ENCODE measurements around the gene SH3TC1. TPM values are rescaled to one million over a fixed set of nuclear protein-coding genes. Genes with fewer than 3 reads are reported as not detected.

The SH3TC1 gene
- total and polyA plus RNA-seq, 2 of the 13 experiments (the other 11 are each of a cell fraction or from before 2014, with no cell fraction given) = 14.9 to 21.8 TPM

DNA sequence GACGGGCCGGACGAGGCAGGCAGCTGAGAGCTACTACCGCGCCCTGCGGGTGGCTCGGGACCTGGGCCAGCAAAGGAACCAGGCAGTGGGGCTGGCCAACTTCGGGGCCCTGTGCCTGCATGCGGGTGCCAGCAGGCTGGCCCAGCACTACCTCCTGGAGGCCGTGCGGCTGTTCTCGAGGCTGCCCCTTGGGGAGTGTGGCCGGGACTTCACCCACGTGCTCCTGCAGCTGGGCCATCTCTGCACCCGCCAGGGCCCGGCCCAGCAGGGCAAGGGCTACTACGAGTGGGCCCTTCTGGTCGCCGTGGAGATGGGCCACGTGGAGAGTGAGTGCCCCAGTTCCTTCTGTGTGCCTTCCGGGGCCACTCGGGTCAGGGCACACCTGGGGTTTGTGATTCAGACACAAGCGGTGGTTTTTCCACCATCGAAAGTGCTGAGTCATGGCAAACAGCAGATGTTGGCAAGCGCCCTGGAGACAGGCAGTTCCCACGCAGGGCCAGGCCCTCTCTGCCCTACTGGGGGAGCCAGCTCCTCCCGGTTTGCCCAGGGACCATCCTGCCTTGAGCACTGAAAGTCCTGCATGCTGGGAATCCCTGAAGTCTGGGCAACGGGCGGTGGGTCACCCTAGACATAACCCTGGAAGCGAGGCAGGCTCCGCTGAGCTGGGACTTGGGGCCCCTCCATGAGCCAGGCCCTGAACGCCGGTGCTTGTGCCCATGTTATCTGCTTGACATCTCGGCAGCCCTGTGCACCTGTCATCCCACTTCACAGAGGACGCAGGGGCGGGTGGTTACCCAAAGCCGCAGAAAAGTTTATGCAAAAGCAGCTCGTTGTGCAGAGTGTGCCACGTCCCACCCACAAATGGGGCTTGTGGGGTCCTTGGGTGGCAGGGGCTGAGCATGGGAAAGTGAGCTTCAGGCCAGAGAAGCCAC is 29.5 kb downstream of the SH3TC1 start:
- no peak overlapping the region for H3K9ac ChIP-seq (ENCODE audit: insufficient read depth, low read depth, low read length)
- CTCF ChIA-PET (ENCODE audit: low intra/inter-chr PET ratio, low total read pairs) = no interaction called here
- intact Hi-C loops (cut with micrococcal nuclease; ENCODE audit: unreplicated experiment) = no loop called here
- TF ChIP-seq, protein P1, sequence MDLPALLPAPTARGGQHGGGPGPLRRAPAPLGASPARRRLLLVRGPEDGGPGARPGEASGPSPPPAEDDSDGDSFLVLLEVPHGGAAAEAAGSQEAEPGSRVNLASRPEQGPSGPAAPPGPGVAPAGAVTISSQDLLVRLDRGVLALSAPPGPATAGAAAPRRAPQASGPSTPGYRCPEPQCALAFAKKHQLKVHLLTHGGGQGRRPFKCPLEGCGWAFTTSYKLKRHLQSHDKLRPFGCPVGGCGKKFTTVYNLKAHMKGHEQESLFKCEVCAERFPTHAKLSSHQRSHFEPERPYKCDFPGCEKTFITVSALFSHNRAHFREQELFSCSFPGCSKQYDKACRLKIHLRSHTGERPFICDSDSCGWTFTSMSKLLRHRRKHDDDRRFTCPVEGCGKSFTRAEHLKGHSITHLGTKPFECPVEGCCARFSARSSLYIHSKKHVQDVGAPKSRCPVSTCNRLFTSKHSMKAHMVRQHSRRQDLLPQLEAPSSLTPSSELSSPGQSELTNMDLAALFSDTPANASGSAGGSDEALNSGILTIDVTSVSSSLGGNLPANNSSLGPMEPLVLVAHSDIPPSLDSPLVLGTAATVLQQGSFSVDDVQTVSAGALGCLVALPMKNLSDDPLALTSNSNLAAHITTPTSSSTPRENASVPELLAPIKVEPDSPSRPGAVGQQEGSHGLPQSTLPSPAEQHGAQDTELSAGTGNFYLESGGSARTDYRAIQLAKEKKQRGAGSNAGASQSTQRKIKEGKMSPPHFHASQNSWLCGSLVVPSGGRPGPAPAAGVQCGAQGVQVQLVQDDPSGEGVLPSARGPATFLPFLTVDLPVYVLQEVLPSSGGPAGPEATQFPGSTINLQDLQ (CRISPR knock-in tag; IDR thresholded peaks at IDR 0.05) = 0 out of 2 replicates have a peak, but pooled peaks have one; percentile 35
- TF ChIP-seq THYN1 (CRISPR knock-in tag; IDR thresholded peaks at IDR 0.05; ENCODE audit: borderline replicate concordance, low read depth) (no peak), NFE2L2 (IDR thresholded peaks at IDR 0.05; ENCODE audit: low read length) (peak; percentile 94), ZC3H13 (CRISPR knock-in tag; IDR thresholded peaks at IDR 0.05) (peak; percentile 62; the same call in 1 of the 2 replicates), HNRNPL (IDR thresholded peaks at IDR 0.05; ENCODE audit: low read depth, low read length) (0 out of 2 replicates have a peak, but pooled peaks have one; percentile 36), NFE2 (CRISPR knock-in tag; IDR thresholded peaks at IDR 0.05) (peak; percentile 74; the same call in 1 of the 2 replicates), MYC (CRISPR knock-in tag; IDR thresholded peaks at IDR 0.05; ENCODE audit: borderline replicate concordance) (peak; percentile 10; the same call in 1 of the 2 replicates), ZNF263 (CRISPR knock-in tag; IDR thresholded peaks at IDR 0.05) (no peak), SRF (IDR thresholded peaks at IDR 0.05; ENCODE audit: low read depth, low read length) (no peak), SMYD3 (CRISPR knock-in tag; IDR thresholded peaks at IDR 0.05) (no peak), NFIB (CRISPR knock-in tag; IDR thresholded peaks at IDR 0.05; ENCODE audit: borderline replicate concordance) (0 out of 2 replicates have a peak, but pooled peaks have one; percentile 33), AGO2 (optimal IDR thresholded peaks at IDR 0.05; ENCODE audit: low read depth, low read length) (peak; percentile 54), ZFP36L2 (CRISPR knock-in tag; IDR thresholded peaks at IDR 0.05) (no peak)
- TF ChIP-seq, protein P2, sequence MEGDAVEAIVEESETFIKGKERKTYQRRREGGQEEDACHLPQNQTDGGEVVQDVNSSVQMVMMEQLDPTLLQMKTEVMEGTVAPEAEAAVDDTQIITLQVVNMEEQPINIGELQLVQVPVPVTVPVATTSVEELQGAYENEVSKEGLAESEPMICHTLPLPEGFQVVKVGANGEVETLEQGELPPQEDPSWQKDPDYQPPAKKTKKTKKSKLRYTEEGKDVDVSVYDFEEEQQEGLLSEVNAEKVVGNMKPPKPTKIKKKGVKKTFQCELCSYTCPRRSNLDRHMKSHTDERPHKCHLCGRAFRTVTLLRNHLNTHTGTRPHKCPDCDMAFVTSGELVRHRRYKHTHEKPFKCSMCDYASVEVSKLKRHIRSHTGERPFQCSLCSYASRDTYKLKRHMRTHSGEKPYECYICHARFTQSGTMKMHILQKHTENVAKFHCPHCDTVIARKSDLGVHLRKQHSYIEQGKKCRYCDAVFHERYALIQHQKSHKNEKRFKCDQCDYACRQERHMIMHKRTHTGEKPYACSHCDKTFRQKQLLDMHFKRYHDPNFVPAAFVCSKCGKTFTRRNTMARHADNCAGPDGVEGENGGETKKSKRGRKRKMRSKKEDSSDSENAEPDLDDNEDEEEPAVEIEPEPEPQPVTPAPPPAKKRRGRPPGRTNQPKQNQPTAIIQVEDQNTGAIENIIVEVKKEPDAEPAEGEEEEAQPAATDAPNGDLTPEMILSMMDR (CRISPR knock-in tag; IDR thresholded peaks at IDR 0.05) = peak; percentile 3; the same call in 1 of the 2 replicates
- TF ChIP-seq, protein P3, sequence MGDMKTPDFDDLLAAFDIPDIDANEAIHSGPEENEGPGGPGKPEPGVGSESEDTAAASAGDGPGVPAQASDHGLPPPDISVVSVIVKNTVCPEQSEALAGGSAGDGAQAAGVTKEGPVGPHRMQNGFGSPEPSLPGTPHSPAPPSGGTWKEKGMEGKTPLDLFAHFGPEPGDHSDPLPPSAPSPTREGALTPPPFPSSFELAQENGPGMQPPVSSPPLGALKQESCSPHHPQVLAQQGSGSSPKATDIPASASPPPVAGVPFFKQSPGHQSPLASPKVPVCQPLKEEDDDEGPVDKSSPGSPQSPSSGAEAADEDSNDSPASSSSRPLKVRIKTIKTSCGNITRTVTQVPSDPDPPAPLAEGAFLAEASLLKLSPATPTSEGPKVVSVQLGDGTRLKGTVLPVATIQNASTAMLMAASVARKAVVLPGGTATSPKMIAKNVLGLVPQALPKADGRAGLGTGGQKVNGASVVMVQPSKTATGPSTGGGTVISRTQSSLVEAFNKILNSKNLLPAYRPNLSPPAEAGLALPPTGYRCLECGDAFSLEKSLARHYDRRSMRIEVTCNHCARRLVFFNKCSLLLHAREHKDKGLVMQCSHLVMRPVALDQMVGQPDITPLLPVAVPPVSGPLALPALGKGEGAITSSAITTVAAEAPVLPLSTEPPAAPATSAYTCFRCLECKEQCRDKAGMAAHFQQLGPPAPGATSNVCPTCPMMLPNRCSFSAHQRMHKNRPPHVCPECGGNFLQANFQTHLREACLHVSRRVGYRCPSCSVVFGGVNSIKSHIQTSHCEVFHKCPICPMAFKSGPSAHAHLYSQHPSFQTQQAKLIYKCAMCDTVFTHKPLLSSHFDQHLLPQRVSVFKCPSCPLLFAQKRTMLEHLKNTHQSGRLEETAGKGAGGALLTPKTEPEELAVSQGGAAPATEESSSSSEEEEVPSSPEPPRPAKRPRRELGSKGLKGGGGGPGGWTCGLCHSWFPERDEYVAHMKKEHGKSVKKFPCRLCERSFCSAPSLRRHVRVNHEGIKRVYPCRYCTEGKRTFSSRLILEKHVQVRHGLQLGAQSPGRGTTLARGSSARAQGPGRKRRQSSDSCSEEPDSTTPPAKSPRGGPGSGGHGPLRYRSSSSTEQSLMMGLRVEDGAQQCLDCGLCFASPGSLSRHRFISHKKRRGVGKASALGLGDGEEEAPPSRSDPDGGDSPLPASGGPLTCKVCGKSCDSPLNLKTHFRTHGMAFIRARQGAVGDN (CRISPR knock-in tag; IDR thresholded peaks at IDR 0.05) = peak; percentile 50; the same call in 1 of the 2 replicates

More for the DNA sequence above, 29.5 kb downstream of the SH3TC1 start:
- H3K79me2 ChIP-seq (ENCODE audit: insufficient read depth, low read length) = no peaks in the 10 kb centered on the region
- no peak for FAIRE-seq
- no TSS peak for BruUV-seq (replicated peaks)
- H2AFZ ChIP-seq (ENCODE audit: low read length) = no peak overlapping the region
- in situ Hi-C loops (cut with HindIII; ENCODE audit: extremely low pct_ligation_motif_present, low pct_unique_long_range_greater_than_20kb) = no loop called here
- H3K27ac ChIP-seq (ENCODE audit: extremely low read length, insufficient read depth, low read length) = peak overlapping the region; percentile 31
- H4K20me1 ChIP-seq (ENCODE audit: insufficient read depth, low read length) = no peaks in the 10 kb centered on the region
- peaks cover 12 to 31% of the 10 kb centered on the region in 2 experiments; a peak in 4 of 5 replicates for H3K36me3 ChIP-seq (replicated peaks in 1 of 2; ENCODE audit: control insufficient read depth in 1 of 2, insufficient read depth in 2 of 2, low read length in 2 of 2)
- H3K4me2 ChIP-seq (ENCODE audit: low read depth, low read length) = no peak overlapping the region
- POLR2A ChIA-PET = no interaction called here
- H3K4me1 ChIP-seq (ENCODE audit: insufficient read depth, low read length) = peaks cover 46% of the 10 kb centered on the region
- DNase-seq (ENCODE audit: low spot score) = no peak
- no peak for ATAC-seq
- no peak overlapping the region for H3K4me3 ChIP-seq (replicated peaks in 1 of 3; ENCODE audit: insufficient read depth in 1 of 3, low read depth in 2 of 3, low read length in 3 of 3)
- H3K27me3 ChIP-seq (ENCODE audit: control insufficient read depth in 1 of 2, insufficient read depth in 2 of 2, low read length in 2 of 2) = no peaks in the 10 kb centered on the region
- H3K9me3 ChIP-seq (ENCODE audit: low read length) = no peaks in the 10 kb centered on the region
- WGBS (ENCODE audit: low lambda C conversion rate) = 97% methylated on average over 21 of the region's 39 CpGs

All from HepG2 (cell line).